Activated B cell treated with CpG ODN at 0.5 μM for 24 hours (primary cell): Measurements from ENCODE around the gene CDK7. TPM values are rescaled to one million over a fixed set of nuclear protein-coding genes. Genes with fewer than 3 reads are reported as not detected.
"Not testable (repeated sequence)": the region's sequence is repeated elsewhere in the genome, so short reads cannot be mapped to it uniquely, and the experiment has no call there.

ENCODE experiments used
- ATAC-seq: fragments of 200-7000 bp; cut with Tn5 transposase; one replicate; pipeline ENCODE4 v1.10.0; 2021; ENCODE audit warnings: low read depth, mild to moderate bottlenecking, moderate library complexity
- CTCF ChIA-PET: fragments of 350-600 bp; sonication (Branson Sonifier 250); formaldehyde crosslinking; loops from one replicate; lab custom pipeline; 2021; ENCODE audit warnings: antibody characterized with exemption; lab: Charles Lee
- POLR2A ChIA-PET: fragments of 350-600 bp; sonication (Branson Sonifier 250); formaldehyde crosslinking; loops from one replicate; lab custom pipeline; 2021; ENCODE audit warnings: antibody characterized with exemption; lab: Charles Lee
- DNase-seq: peaks from one replicate; pipeline ENCODE4 v3.0.0; 2022
- H3K27ac Mint-ChIP-seq: one replicate; pipeline ENCODE4 v1.8.0; 2020; ENCODE audit warnings: mixed read lengths
- H3K27me3 Mint-ChIP-seq: one replicate; pipeline ENCODE4 v1.8.0; 2021; ENCODE audit warnings: mixed read lengths
- H3K36me3 Mint-ChIP-seq: one replicate; pipeline ENCODE4 v1.8.0; 2021; ENCODE audit warnings: low read depth, mixed read lengths
- H3K4me1 Mint-ChIP-seq: one replicate; pipeline ENCODE4 v1.8.0; 2021; ENCODE audit warnings: mixed read lengths
- H3K4me3 Mint-ChIP-seq: one replicate; pipeline ENCODE4 v1.8.0; 2020; ENCODE audit warnings: mild to moderate bottlenecking, mixed read lengths
- H3K9me3 Mint-ChIP-seq: one replicate; pipeline ENCODE4 v1.8.0; 2020; ENCODE audit warnings: mixed read lengths
- CTCF ChIP-seq: fragments of 200-600 bp; IDR thresholded peaks from one replicate; pipeline ENCODE4 v1.8.0; 2022; ENCODE audit warnings: antibody characterized with exemption, mild to moderate bottlenecking
- intact Hi-C: fragments of 100-400 bp; cut with micrococcal nuclease; formaldehyde crosslinking; loops from one replicate; pipeline ENCODE4 v1.15.1; 2024
- total RNA-seq: library from RNA; stranded (reverse); gene quantifications from 2 replicates; pipeline ENCODE4 v1.2.3, GENCODE V29; 2022

The CDK7 gene
- total RNA-seq, 1 donor from 2014 or later = 33.5 TPM

DNA sequence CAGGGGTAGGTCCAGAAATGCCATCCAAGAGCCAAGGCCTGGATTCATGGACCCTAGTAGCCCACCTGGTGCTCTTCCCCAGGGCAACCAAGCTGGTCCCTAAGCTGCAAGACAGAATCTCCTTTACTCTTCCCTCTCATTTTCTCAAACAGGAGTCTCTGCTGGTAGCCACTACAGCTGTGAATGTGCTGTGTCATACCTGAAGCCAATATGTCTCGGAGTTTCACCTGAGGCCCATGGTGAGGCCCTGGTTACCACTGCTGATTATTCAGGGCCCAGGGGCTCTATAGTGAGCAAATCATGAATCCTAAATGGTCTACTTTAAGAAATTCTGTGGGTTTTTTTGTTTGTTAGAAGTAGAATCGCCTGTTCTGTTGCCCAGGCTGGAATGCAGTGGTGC lies 15.9 kb downstream of the CDK7 start:
- Mint-ChIP-seq H3K4me3 (no peak overlapping the region), H3K4me1 (peaks cover 7% of the 10 kb centered on the region), H3K36me3 (peaks cover 49% of the 10 kb centered on the region), H3K27ac (no peak overlapping the region), H3K9me3 (peaks cover 3% of the 10 kb centered on the region), H3K27me3 (no peaks in the 10 kb centered on the region)
- ChIA-PET POLR2A (no interaction called here), CTCF (no interaction called here)
- ATAC-seq = no peak
- no peak for DNase-seq
- TF ChIP-seq CTCF = no peak
- intact Hi-C loops = no loop called here

GRCh38 chr5:69252437-69252836 lies 17.8 kb downstream of the CDK7 start:
- Mint-ChIP-seq H3K9me3 (no peaks in the 10 kb centered on the region), H3K27me3 (no peaks in the 10 kb centered on the region), H3K4me1 (peaks cover 1% of the 10 kb centered on the region), H3K27ac (no peak overlapping the region), H3K36me3 (peaks cover 49% of the 10 kb centered on the region), H3K4me3 (no peak overlapping the region)
- no peak for ATAC-seq
- intact Hi-C loops = no loop called here
- ChIA-PET CTCF (no interaction called here), POLR2A (no interaction called here)
- DNase-seq = no peak
- no peak for TF ChIP-seq CTCF

- ATAC-seq, H3K4me3 Mint-ChIP-seq, H3K27ac Mint-ChIP-seq, H3K9me3 Mint-ChIP-seq, H3K4me1 Mint-ChIP-seq, intact Hi-C loops, H3K27me3 Mint-ChIP-seq, DNase-seq, POLR2A ChIA-PET: not testable (repeated sequence)
- CTCF ChIA-PET = interaction anchor here (0.5 kb wide), 1 partner anchor 129 kb away, joined by 3 read pairs; no protein-coding TSS in a partner anchor
- H3K36me3 Mint-ChIP-seq = peaks cover 68% of the 10 kb centered on the region
These were observed 21.3 kb downstream of the CDK7 start for GRCh38 chr5:69255940-69256339.

DNA sequence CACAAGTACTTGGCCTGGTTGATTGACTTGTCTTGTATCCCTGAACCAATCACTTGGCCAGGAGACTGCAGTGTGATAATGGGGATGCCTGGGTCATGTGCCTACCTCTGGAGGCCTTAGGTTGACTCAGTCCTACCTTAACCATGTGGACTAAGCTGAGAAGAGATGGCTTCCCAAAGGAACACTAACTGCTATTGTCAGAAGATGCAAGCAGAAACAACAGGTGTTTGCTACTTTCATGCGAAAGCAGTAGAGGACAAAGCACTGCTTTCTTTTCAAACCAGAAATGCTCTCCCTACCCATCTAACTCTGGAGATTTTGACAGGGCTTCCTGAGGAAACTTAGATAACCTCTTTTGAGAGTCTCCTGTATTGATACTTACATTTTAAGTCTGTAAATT lies 22.9 kb downstream of the CDK7 start:
- no peak for TF ChIP-seq CTCF
- Mint-ChIP-seq H3K4me1 (no peaks in the 10 kb centered on the region), H3K36me3 (peaks cover 72% of the 10 kb centered on the region), H3K4me3 (no peak overlapping the region), H3K9me3 (no peaks in the 10 kb centered on the region), H3K27ac (no peak overlapping the region), H3K27me3 (no peaks in the 10 kb centered on the region)
- ChIA-PET CTCF (no interaction called here), POLR2A (no interaction called here)
- intact Hi-C loops = no loop called here
- no peak for ATAC-seq
- DNase-seq = no peak

DNA sequence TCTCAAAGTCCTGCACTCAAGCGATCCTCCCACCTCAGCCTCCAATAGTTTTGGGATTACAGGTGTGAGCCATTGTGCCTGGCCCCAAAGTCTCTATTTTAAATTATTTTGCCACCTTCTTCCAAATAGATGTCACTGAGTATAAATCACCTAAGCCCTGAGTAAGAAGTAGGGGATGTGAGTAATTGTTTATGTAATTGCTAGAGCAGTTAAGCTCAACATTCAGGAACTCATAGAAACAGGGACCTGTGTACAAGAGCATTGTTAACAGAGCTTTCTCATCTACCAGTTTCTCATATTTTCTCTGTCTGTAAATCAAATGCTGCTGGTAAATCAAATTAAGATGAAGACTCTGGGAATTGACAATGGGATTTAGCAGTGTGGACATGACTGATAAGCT lies 26.3 kb downstream of the CDK7 start:
- peaks cover 84% of the 10 kb centered on the region for H3K36me3 Mint-ChIP-seq
- no peak overlapping the region for H3K4me3 Mint-ChIP-seq
- ChIA-PET POLR2A (no interaction called here), CTCF (no interaction called here)
- H3K4me1 Mint-ChIP-seq = no peaks in the 10 kb centered on the region
- no peak overlapping the region for H3K27ac Mint-ChIP-seq
- no peak for ATAC-seq
- H3K27me3 Mint-ChIP-seq = no peaks in the 10 kb centered on the region
- intact Hi-C loops = no loop called here
- no peak for DNase-seq
- H3K9me3 Mint-ChIP-seq = no peaks in the 10 kb centered on the region
- TF ChIP-seq CTCF = no peak

- Mint-ChIP-seq H3K4me1 (peaks cover 5% of the 10 kb centered on the region), H3K27me3 (no peaks in the 10 kb centered on the region), H3K27ac (no peak overlapping the region), H3K4me3 (no peak overlapping the region), H3K36me3 (peaks cover 75% of the 10 kb centered on the region), H3K9me3 (no peaks in the 10 kb centered on the region)
- ChIA-PET POLR2A (no interaction called here), CTCF (no interaction called here)
- DNase-seq = no peak
- intact Hi-C loops = no loop called here
- TF ChIP-seq CTCF = no peak
- no peak for ATAC-seq
These were observed 31.2 kb downstream of the CDK7 start for GRCh38 chr5:69265931-69266330.
